Endothelial cell of umbilical vein (primary cell): ENCODE results near the gene RAB17. TPM values are rescaled to one million over a fixed set of nuclear protein-coding genes. Genes with fewer than 3 reads are reported as not detected.

Experiments
- BruUV-seq: library from RNA; stranded (reverse); fragments of 400-500 nt; replicated peaks from 2 replicates; lab custom pipeline; 2021; lab: Mats Ljungman, UMichigan
- CTCF ChIA-PET: fragments of 300-600, 350-600 bp; sonication (Branson Sonifier 250); formaldehyde crosslinking; loops from one replicate; lab custom pipeline; 2021; ENCODE audit warnings: antibody characterized with exemption, inconsistent platforms; lab: Charles Lee
- POLR2A ChIA-PET: fragments of 300-600, 350-600 bp; sonication (Branson Sonifier 250); formaldehyde crosslinking; loops from one replicate; lab custom pipeline; 2021; ENCODE audit warnings: antibody characterized with exemption, inconsistent platforms; lab: Charles Lee
- DNase-seq: peaks from one replicate; pipeline ENCODE4 v3.0.0-alpha.2; 2011; ENCODE audit warnings: low read depth, low spot score
- FAIRE-seq: peaks from 2 replicates; lab custom pipeline; 2011; peaks lifted over from hg19 to GRCh38; lab: Jason Lieb, UNC
- H2AFZ ChIP-seq: 2 replicates; pipeline ENCODE4 v1.6.0; 2012; ENCODE audit warnings: low read depth, low read length, control low read depth, inconsistent platforms
- H3K27ac ChIP-seq: 2 replicates; pipeline ENCODE4 v1.5.1; 2011; ENCODE audit warnings: low read depth, mild to moderate bottlenecking, control low read depth, low read length, moderate library complexity; ENCODE audit not compliant: insufficient read depth
- H3K27me3 ChIP-seq, 2 experiments: 2 replicates each; pipeline versions ENCODE4 v1.6.0 to v1.6.1; 2011; ENCODE audit warnings: low read length in 2 of 2, mixed read lengths in 1 of 2; ENCODE audit not compliant: control insufficient read depth in 2 of 2, insufficient read depth in 2 of 2
- H3K36me3 ChIP-seq, 2 experiments: 2 replicates in 1 of 2; 3 replicates in 1 of 2; pipeline ENCODE4 v1.5.1; 2011; ENCODE audit warnings: low read length in 2 of 2, mild to moderate bottlenecking in 1 of 2, moderate library complexity in 1 of 2; ENCODE audit not compliant: control insufficient read depth in 2 of 2, insufficient read depth in 2 of 2; ENCODE audit errors: extremely low read depth in 1 of 2
- H3K4me1 ChIP-seq: 3 replicates; pipeline ENCODE4 v1.5.1; 2011; ENCODE audit warnings: mild to moderate bottlenecking, low read length; ENCODE audit not compliant: control insufficient read depth, insufficient read depth; ENCODE audit errors: extremely low read depth
- H3K4me2 ChIP-seq: 2 replicates; pipeline ENCODE4 v1.6.1; 2011; ENCODE audit warnings: low read length, control low read depth, mixed read lengths; ENCODE audit not compliant: insufficient read depth
- H3K4me3 ChIP-seq, 3 experiments: fragments of 200-600 bp in 1 of 3; sonication (generic), shearing (Covaris generic) in 1 of 3; replicated peaks in 1 of 3; 2 replicates each; pipeline ENCODE4 v1.5.1; 2011 to 2016; ENCODE audit warnings: control low read depth in 3 of 3, low read length in 3 of 3, mild to moderate bottlenecking in 2 of 3, inconsistent platforms in 1 of 3, low read depth in 1 of 3, moderate library complexity in 1 of 3; ENCODE audit not compliant: insufficient read depth in 1 of 3
- H3K79me2 ChIP-seq: 2 replicates; pipeline ENCODE4 v1.6.0; 2012; ENCODE audit warnings: low read length, inconsistent platforms; ENCODE audit not compliant: control insufficient read depth, insufficient read depth
- H3K9ac ChIP-seq: replicated peaks from 2 replicates; pipeline ENCODE3; 2011; ENCODE audit warnings: low read length, control low read depth; ENCODE audit not compliant: insufficient read depth; ENCODE audit errors: extremely low read depth
- H3K9me1 ChIP-seq: replicated peaks from 3 replicates; pipeline ENCODE4 v1.6.0; 2011; ENCODE audit warnings: mild to moderate bottlenecking, low read length; ENCODE audit not compliant: control insufficient read depth, insufficient read depth; ENCODE audit errors: extremely low read depth
- H3K9me3 ChIP-seq: replicated peaks from 2 replicates; pipeline ENCODE4 v1.5.1; 2012; ENCODE audit warnings: low read length, inconsistent platforms; ENCODE audit not compliant: control insufficient read depth, insufficient read depth
- H4K20me1 ChIP-seq: replicated peaks from 2 replicates; pipeline ENCODE3; 2011; ENCODE audit warnings: mild to moderate bottlenecking, low read length; ENCODE audit not compliant: control insufficient read depth, insufficient read depth; ENCODE audit errors: extremely low read depth
- CTCF ChIP-seq, 2 donors: IDR thresholded peaks; 1 replicate in 1 of 2; 2 replicates in 1 of 2; pipeline ENCODE4 v1.5.1; 2011; ENCODE audit warnings: low read length in 2 of 2, mild to moderate bottlenecking in 2 of 2, moderate library complexity in 2 of 2, control low read depth in 1 of 2, inconsistent platforms in 1 of 2, low read depth in 1 of 2; ENCODE audit not compliant: insufficient read depth in 1 of 2; ENCODE audit errors: extremely low read depth in 1 of 2
- EZH2 ChIP-seq: IDR thresholded peaks from 2 replicates; pipeline ENCODE4 v1.6.1; 2012; ENCODE audit warnings: borderline replicate concordance, low read depth, mild to moderate bottlenecking, moderate library complexity, low read length, inconsistent platforms; ENCODE audit not compliant: severe bottlenecking
- FOS ChIP-seq: IDR thresholded peaks from 2 replicates; pipeline ENCODE4 v1.6.1; 2011; ENCODE audit warnings: mild to moderate bottlenecking, low read length, moderate library complexity, borderline replicate concordance; ENCODE audit not compliant: insufficient read depth
- GATA2 ChIP-seq: IDR thresholded peaks from 2 replicates; pipeline ENCODE4 v1.7.0; 2011; ENCODE audit warnings: low read depth, mild to moderate bottlenecking, moderate library complexity, mixed read lengths, low read length; ENCODE audit not compliant: insufficient read length, insufficient read depth
- JUN ChIP-seq: IDR thresholded peaks from 2 replicates; pipeline ENCODE4 v1.6.1; 2011; ENCODE audit warnings: borderline replicate concordance, low read depth; ENCODE audit not compliant: insufficient read length, insufficient read depth
- MAX ChIP-seq: IDR thresholded peaks from 2 replicates; pipeline ENCODE4 v1.6.1; 2011; ENCODE audit not compliant: insufficient read depth, insufficient read length
- MYC ChIP-seq: IDR thresholded peaks from one replicate; pipeline ENCODE4 v1.6.1; 2011; ENCODE audit warnings: mild to moderate bottlenecking, low read depth, low read length
- POLR2A ChIP-seq: IDR thresholded peaks from 2 replicates; pipeline ENCODE4 v1.6.1; 2012; ENCODE audit warnings: low read depth, mild to moderate bottlenecking, control low read depth, low read length
- POLR2AphosphoS5 ChIP-seq: IDR thresholded peaks from 2 replicates; pipeline ENCODE4 v1.6.1; 2012; ENCODE audit warnings: low read depth, mild to moderate bottlenecking, control low read depth, low read length, moderate library complexity; ENCODE audit not compliant: insufficient read depth
- dilution Hi-C: fragments of 300-500 bp; cut with MboI; formaldehyde crosslinking; loops from one replicate; pipeline ENCODE4 v1.15.0; 2019; ENCODE audit warnings: low sequenced_read_pairs; ENCODE audit not compliant: extremely low pct_ligation_motif_present
- intact Hi-C: fragments of 100-400 bp; cut with micrococcal nuclease; formaldehyde crosslinking; loops from one replicate; pipeline ENCODE4 v1.10.0; 2022
- polyA plus RNA-seq, 4 experiments: library from polyadenylated mRNA; depleted of rRNA in 3 of 4; stranded (reverse) in 3 of 4; unstranded in 1 of 4; fragments of >200 nt; gene quantifications; 2 replicates each; pipeline versions ENCODE4 v1.2.1 to v1.2.3, GENCODE V29; 2011 to 2012; ENCODE audit warnings: missing spikeins in 1 of 4
- total RNA-seq: library from RNA; stranded (reverse); gene quantifications from 2 replicates; pipeline ENCODE4 v1.2.3, GENCODE V29; 2021

The RAB17 gene
- total and polyA plus RNA-seq, 2 donors (not counting 3 experiments of a cell fraction or from before 2014, with no cell fraction given) = 0.41 to 0.77 TPM

- BruUV-seq = no TSS peak
- intact Hi-C loops (no loop called here), dilution Hi-C loops (no loop called here)
- Histone ChIP-seq H3K9ac (no peak within 1 kb of the TSS), H3K27ac (no peak within 1 kb of the TSS), H4K20me1 (no peaks in the 10 kb centered on the region), H3K9me3 (no peaks in the 10 kb centered on the region), H3K9me1 (no peaks in the 10 kb centered on the region), H3K36me3 (no peaks in the 10 kb centered on the region), H3K27me3 (no peaks in the 10 kb centered on the region), H3K4me2 (no peak within 1 kb of the TSS), H3K79me2 (no peaks in the 10 kb centered on the region), H2AFZ (no peak within 1 kb of the TSS), H3K4me1 (no peaks in the 10 kb centered on the region), H3K4me3 (no peak within 1 kb of the TSS)
- DNase-seq = no peak
- POLR2A ChIA-PET = no interaction called here
- CTCF ChIA-PET = interaction anchor here (0.9 to 1.5 kb wide), 4 partner anchors 54 to 157 kb away, joined by 3 to 8 read pairs (median 4); no protein-coding TSS in a partner anchor
- no peak for FAIRE-seq
- TF ChIP-seq MYC (no peak), CTCF (IDR thresholded peaks at IDR 0.05; ENCODE audit: extremely low read depth in 1 of 2, insufficient read depth in 1 of 2, low read depth in 1 of 2, low read length in 2 of 2) (no peak), JUN (no peak), POLR2A (no peak), EZH2 (no peak), GATA2 (no peak), FOS (no peak), MAX (no peak), POLR2AphosphoS5 (no peak)
Measured at GRCh38 chr2:237566401-237567235, 23.9 kb downstream of the RAB17 start, which contains the start of gene PRLH. Gene PRLH, plus strand, starts transcription at chr2:237566574. Its CDS starts 0 bp downstream, at chr2:237566574.
